ENCODE results near the gene UPP1. TPM values are rescaled to one million over a fixed set of nuclear protein-coding genes. Genes with fewer than 3 reads are reported as not detected.
"Not testable (repeated sequence)": the region's sequence is repeated elsewhere in the genome, so short reads cannot be mapped to it uniquely, and the experiment has no call there.

The UPP1 gene
- total and polyA plus RNA-seq, 4 experiments from 2014 or later: 52.7 to 123 (median 80.7) TPM

DNA sequence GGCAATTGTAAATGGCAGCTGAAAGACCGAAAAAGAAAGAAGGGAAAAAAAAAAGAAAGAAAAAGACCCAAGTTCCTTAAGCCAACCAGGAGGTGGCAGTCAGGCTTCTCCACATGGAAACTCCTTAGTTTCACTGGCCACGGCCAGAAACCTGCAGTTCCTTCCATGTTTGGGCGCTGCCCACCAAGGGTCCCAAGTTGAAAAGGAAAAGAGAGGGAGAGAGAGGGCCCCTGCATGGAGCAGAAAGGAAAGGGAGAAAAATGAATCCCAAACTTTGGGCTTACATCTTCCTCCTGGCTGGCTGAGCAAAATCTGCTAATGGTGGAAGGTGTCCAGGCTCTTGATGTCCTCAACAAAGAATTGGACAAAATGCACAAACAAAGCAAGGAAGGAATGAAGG lies 50.4 kb downstream of the UPP1 start:
- POLR2A ChIA-PET (ENCODE audit: partially characterized antibody): no interaction called here
- Mint-ChIP-seq H3K27ac (peak overlapping the region in 1 of 7 donors; percentile 55), H3K4me1 (peaks cover 0 to 9% (median 4%) of the 10 kb centered on the region in 4 donors), H3K27me3 (peaks cover 0 to 2% of the 10 kb centered on the region in 2 donors), H3K36me3 (no peaks in the 10 kb centered on the region), H3K4me3 (peak overlapping the region in 1 of 8 donors; percentile 58), H3K9me3 (peaks cover 0 to 12% (median 3%) of the 10 kb centered on the region in 8 donors)
- H3K4me1 ChIP-seq (ENCODE audit: insufficient read depth, low read length): no peaks in the 10 kb centered on the region
- peaks cover 5% of the 10 kb centered on the region for H3K27me3 ChIP-seq (ENCODE audit: insufficient read depth, low read length)
- H3K36me3 ChIP-seq (ENCODE audit: insufficient read depth, low read length): no peaks in the 10 kb centered on the region
- no peak for DNase-seq
- H3K4me3 ChIP-seq (ENCODE audit: low read length in 2 of 2): no peak overlapping the region
- H3K9me3 ChIP-seq (ENCODE audit: control insufficient read depth in 1 of 2, low read length in 2 of 2): no peaks in the 10 kb centered on the region
- CTCF ChIA-PET (ENCODE audit: partially characterized antibody): interaction anchor here (1.0 kb wide), 1 partner anchor 194 kb away, joined by 3 read pairs; no protein-coding TSS in a partner anchor
- H3K27ac ChIP-seq (ENCODE audit: low read depth, low read length): no peak overlapping the region
- intact Hi-C loops (cut with micrococcal nuclease): no loop called here

DNA sequence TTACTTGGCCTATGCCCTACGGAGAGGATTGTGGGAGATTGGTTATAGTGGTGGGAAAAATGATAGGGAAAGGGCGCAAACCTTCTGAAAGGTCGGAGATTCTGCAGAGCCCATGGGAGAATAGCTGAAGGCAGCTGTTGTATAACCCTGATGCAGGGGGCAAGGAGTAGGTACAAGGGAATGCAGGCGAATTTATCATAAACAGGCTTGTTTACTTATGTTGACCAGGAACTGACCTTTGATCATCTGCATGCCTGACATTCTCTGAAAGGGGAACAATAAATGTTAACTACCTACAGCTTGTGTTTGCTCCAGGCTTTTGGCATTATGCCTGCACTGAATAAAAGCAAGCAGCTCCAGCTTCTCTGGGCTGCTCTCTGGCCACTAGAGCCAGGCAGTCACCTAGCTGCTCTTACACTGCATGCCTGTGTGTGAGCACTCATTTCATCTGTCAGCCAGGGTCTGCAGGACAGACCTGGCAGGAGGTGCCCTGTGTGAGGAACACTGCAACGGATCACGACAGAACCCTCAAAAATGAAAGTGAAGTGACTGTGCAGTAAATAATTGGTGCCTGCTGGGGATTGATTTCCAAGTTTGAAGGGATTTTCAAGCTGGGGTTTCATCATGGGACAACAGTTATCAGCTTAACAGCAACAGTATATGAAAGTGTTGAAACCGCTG lies 51.1 kb downstream of the UPP1 start:
- H3K9me3 Mint-ChIP-seq: peaks cover 0 to 12% (median 3%) of the 10 kb centered on the region in 8 donors
- peak overlapping the region in 2 of 8 donors; percentile 18 to 27 for H3K4me3 Mint-ChIP-seq
- no peaks in the 10 kb centered on the region for H3K36me3 Mint-ChIP-seq
- Histone ChIP-seq H3K4me1 (ENCODE audit: insufficient read depth, low read length) (no peaks in the 10 kb centered on the region), H3K27me3 (ENCODE audit: insufficient read depth, low read length) (peaks cover 5% of the 10 kb centered on the region), H3K27ac (ENCODE audit: low read depth, low read length) (no peak overlapping the region), H3K4me3 (ENCODE audit: low read length in 2 of 2) (no peak overlapping the region), H3K9me3 (ENCODE audit: control insufficient read depth in 1 of 2, low read length in 2 of 2) (no peaks in the 10 kb centered on the region), H3K36me3 (ENCODE audit: insufficient read depth, low read length) (no peaks in the 10 kb centered on the region)
- intact Hi-C loops (cut with micrococcal nuclease): no loop called here
- POLR2A ChIA-PET (ENCODE audit: partially characterized antibody): no interaction called here
- H3K27ac Mint-ChIP-seq: peak overlapping the region in 1 of 7 donors; percentile 55
- no peak for DNase-seq
- CTCF ChIA-PET (ENCODE audit: partially characterized antibody): interaction anchor here (1.0 kb wide), 1 partner anchor 195 kb away, joined by 3 read pairs; no protein-coding TSS in a partner anchor
- peaks cover 0 to 9% (median 4%) of the 10 kb centered on the region in 4 donors for H3K4me1 Mint-ChIP-seq
- H3K27me3 Mint-ChIP-seq: peaks cover 0 to 3% of the 10 kb centered on the region in 2 donors

GRCh38 chr7:48141521-48141920 lies 52.5 kb downstream of the UPP1 start:
- POLR2A ChIA-PET (ENCODE audit: partially characterized antibody): no interaction called here
- Mint-ChIP-seq H3K4me1 (peaks cover 0 to 9% (median 4%) of the 10 kb centered on the region in 4 donors), H3K27ac (no peak overlapping the region), H3K36me3 (no peaks in the 10 kb centered on the region), H3K27me3 (peaks cover 0 to 5% of the 10 kb centered on the region in 2 donors), H3K4me3 (no peak overlapping the region), H3K9me3 (peaks cover 0 to 6% (median 2%) of the 10 kb centered on the region in 8 donors)
- Histone ChIP-seq H3K4me1 (ENCODE audit: insufficient read depth, low read length) (no peaks in the 10 kb centered on the region), H3K27me3 (ENCODE audit: insufficient read depth, low read length) (peaks cover 5% of the 10 kb centered on the region), H3K4me3 (ENCODE audit: low read length in 2 of 2) (no peak overlapping the region), H3K27ac (ENCODE audit: low read depth, low read length) (no peak overlapping the region), H3K9me3 (ENCODE audit: control insufficient read depth in 1 of 2, low read length in 2 of 2) (no peaks in the 10 kb centered on the region), H3K36me3 (ENCODE audit: insufficient read depth, low read length) (no peaks in the 10 kb centered on the region)
- CTCF ChIA-PET (ENCODE audit: partially characterized antibody): no interaction called here
- intact Hi-C loops (cut with micrococcal nuclease): no loop called here
- no peak for DNase-seq

GRCh38 chr7:48144291-48144768 lies 55.3 kb downstream of the UPP1 start:
- Histone ChIP-seq H3K27me3 (ENCODE audit: insufficient read depth, low read length) (peaks cover 5% of the 10 kb centered on the region), H3K4me1 (ENCODE audit: insufficient read depth, low read length) (no peaks in the 10 kb centered on the region), H3K9me3 (ENCODE audit: control insufficient read depth in 1 of 2, low read length in 2 of 2) (no peaks in the 10 kb centered on the region), H3K36me3 (ENCODE audit: insufficient read depth, low read length) (no peaks in the 10 kb centered on the region), H3K27ac (ENCODE audit: low read depth, low read length) (no peak overlapping the region), H3K4me3 (ENCODE audit: low read length in 2 of 2) (no peak overlapping the region)
- ChIA-PET POLR2A (ENCODE audit: partially characterized antibody) (no interaction called here), CTCF (ENCODE audit: partially characterized antibody) (interaction anchor here (1.0 kb wide), 1 partner anchor 9 kb away, joined by 3 read pairs; no protein-coding TSS in a partner anchor)
- Mint-ChIP-seq H3K4me1 (peaks cover 0 to 5% (median 4%) of the 10 kb centered on the region in 4 donors), H3K36me3 (no peaks in the 10 kb centered on the region), H3K9me3 (peaks cover 0 to 5% (median 2%) of the 10 kb centered on the region in 8 donors), H3K4me3 (no peak overlapping the region), H3K27me3 (peaks cover 10 to 18% of the 10 kb centered on the region in 2 donors), H3K27ac (no peak overlapping the region)
- no peak for DNase-seq
- intact Hi-C loops (cut with micrococcal nuclease): no loop called here

DNA sequence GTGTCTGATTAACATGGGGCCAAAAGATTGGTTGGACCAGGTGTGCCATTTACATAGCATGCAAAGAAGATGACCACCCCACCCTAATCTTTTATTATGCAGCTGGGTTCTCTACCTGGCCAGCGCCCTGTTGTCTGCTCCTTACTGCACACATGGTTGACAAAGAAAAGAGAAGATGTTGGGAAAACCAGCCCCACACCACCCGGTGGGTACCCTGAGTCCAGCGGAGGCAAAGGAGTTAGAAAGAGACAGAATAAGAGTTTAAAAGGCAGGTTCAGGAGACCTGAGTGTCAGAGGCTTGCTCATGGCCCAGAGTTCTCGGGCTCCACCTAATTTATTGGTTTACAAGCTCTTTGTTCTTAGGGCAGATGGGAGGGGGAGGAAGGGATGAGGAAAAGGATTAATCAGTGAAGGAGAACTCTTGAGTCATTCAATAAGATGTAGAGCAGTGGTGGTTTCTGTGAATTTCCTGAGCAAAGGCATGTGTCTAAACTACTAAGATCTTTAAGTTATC lies 58.1 kb downstream of the UPP1 start:
- H3K4me1 Mint-ChIP-seq: no peaks in the 10 kb centered on the region
- H3K36me3 Mint-ChIP-seq: no peaks in the 10 kb centered on the region
- no peak overlapping the region for H3K27ac ChIP-seq (ENCODE audit: low read depth, low read length)
- H3K4me3 Mint-ChIP-seq: no peak overlapping the region
- H3K27me3 ChIP-seq (ENCODE audit: insufficient read depth, low read length): no peaks in the 10 kb centered on the region
- no peak for DNase-seq
- H3K27ac Mint-ChIP-seq: no peak overlapping the region
- no peaks in the 10 kb centered on the region for H3K36me3 ChIP-seq (ENCODE audit: insufficient read depth, low read length)
- no peak overlapping the region for H3K4me3 ChIP-seq (ENCODE audit: low read length in 2 of 2)
- H3K4me1 ChIP-seq (ENCODE audit: insufficient read depth, low read length): no peaks in the 10 kb centered on the region
- intact Hi-C loops (cut with micrococcal nuclease): no loop called here
- peaks cover 0 to 2% (median 0%) of the 10 kb centered on the region in 8 donors for H3K9me3 Mint-ChIP-seq
- ChIA-PET POLR2A (ENCODE audit: partially characterized antibody) (no interaction called here), CTCF (ENCODE audit: partially characterized antibody) (no interaction called here)
- peaks cover 14 to 16% of the 10 kb centered on the region in 2 donors for H3K27me3 Mint-ChIP-seq
- H3K9me3 ChIP-seq (ENCODE audit: control insufficient read depth in 1 of 2, low read length in 2 of 2): no peaks in the 10 kb centered on the region

DNA sequence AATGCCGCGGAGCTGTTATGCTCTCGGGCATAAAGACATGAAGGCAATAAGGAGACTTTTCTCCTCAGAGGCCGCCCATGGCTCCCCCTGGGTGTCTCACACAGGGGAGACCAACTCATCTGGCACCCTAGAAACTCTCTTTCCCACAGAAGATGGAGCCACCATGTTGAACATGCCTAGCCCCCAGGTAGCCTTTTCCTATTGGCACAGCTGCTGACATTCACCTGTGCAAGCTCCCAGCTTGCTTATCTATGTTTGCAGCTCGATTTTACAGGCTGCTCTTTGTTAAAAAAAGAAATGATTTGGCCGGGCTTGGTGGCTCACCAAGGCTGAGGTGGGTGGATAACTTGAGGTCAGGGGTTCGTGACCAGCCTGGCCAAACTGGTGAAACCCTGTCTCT lies 58.6 kb downstream of the UPP1 start:
- H3K9me3 Mint-ChIP-seq; H3K27ac Mint-ChIP-seq; H3K4me1 Mint-ChIP-seq; H3K27ac ChIP-seq (ENCODE audit: low read depth, low read length); intact Hi-C loops (cut with micrococcal nuclease); H3K4me3 Mint-ChIP-seq; H3K4me1 ChIP-seq (ENCODE audit: insufficient read depth, low read length); CTCF ChIA-PET (ENCODE audit: partially characterized antibody); H3K4me3 ChIP-seq (ENCODE audit: low read length in 2 of 2); H3K27me3 ChIP-seq (ENCODE audit: insufficient read depth, low read length); H3K9me3 ChIP-seq (ENCODE audit: control insufficient read depth in 1 of 2, low read length in 2 of 2); H3K36me3 Mint-ChIP-seq; H3K36me3 ChIP-seq (ENCODE audit: insufficient read depth, low read length); DNase-seq; POLR2A ChIA-PET (ENCODE audit: partially characterized antibody): not testable (repeated sequence)
- H3K27me3 Mint-ChIP-seq: peaks cover 14 to 16% of the 10 kb centered on the region in 2 donors

DNA sequence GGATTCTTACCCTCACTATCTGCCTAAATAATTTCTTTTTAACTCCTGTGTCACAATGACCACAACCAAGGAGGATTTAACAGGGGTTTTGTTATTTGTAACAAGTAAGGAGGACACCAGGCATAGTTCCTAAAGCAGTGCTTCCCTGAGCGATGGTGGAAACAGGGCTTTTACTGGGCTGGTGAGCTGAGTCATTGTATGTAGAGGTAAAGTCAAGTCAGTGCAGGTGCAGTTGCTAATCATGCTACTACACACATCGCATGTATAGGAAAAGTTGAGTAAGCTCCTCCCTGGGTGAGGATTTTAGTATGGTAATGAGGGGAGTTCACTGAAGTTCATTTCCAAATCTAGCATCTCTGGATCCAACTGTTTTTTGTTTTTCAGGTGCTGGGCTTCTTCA lies 59.2 kb downstream of the UPP1 start:
- DNase-seq: no peak
- Histone ChIP-seq H3K27ac (ENCODE audit: low read depth, low read length) (no peak overlapping the region), H3K4me3 (ENCODE audit: low read length in 2 of 2) (no peak overlapping the region), H3K27me3 (ENCODE audit: insufficient read depth, low read length) (no peaks in the 10 kb centered on the region), H3K9me3 (ENCODE audit: control insufficient read depth in 1 of 2, low read length in 2 of 2) (no peaks in the 10 kb centered on the region), H3K4me1 (ENCODE audit: insufficient read depth, low read length) (no peaks in the 10 kb centered on the region), H3K36me3 (ENCODE audit: insufficient read depth, low read length) (no peaks in the 10 kb centered on the region)
- Mint-ChIP-seq H3K27me3 (peaks cover 14 to 16% of the 10 kb centered on the region in 2 donors), H3K27ac (no peak overlapping the region), H3K4me1 (no peaks in the 10 kb centered on the region), H3K36me3 (no peaks in the 10 kb centered on the region), H3K9me3 (no peaks in the 10 kb centered on the region), H3K4me3 (no peak overlapping the region)
- ChIA-PET CTCF (ENCODE audit: partially characterized antibody) (no interaction called here), POLR2A (ENCODE audit: partially characterized antibody) (no interaction called here)
- intact Hi-C loops (cut with micrococcal nuclease): no loop called here
